Measurements from ENCODE around the gene UROS. TPM values are rescaled to one million over a fixed set of nuclear protein-coding genes. Genes with fewer than 3 reads are reported as not detected.

UROS gene
- total RNA-seq, 4 donors from 2014 or later, result 22.7 to 48.2 (median 27.3) TPM

DNA sequence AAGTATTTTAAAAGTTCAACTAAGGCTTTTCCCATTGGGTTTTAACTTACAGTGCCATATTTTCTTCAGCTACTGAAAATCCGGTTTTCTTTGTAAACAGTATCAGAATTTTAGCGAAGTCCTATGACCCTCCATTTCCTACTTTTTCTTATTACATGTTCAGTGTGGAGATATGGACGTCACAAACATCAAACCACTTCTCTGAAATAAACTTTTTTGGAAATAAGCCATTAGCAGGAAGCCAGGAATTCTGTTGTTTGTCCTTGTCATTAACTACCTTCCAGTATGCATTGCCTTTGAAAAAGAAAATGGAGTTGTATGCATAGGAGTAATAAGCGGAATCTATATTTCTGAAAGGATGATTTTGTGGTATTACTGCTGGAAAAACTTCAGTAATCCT, 56.5 kb downstream of the UROS start:
- no peak overlapping the region for H3K27ac ChIP-seq
- H3K36me3 ChIP-seq, result peaks cover 35% of the 10 kb centered on the region
- 89% methylated on average over 4 of the region's 4 CpGs for WGBS
- no peaks in the 10 kb centered on the region for H3K4me1 ChIP-seq
- no peak for DNase-seq (ENCODE audit: low spot score in 2 of 2)
- H3K9me3 ChIP-seq, result no peaks in the 10 kb centered on the region
- no peaks in the 10 kb centered on the region for H3K27me3 ChIP-seq
- TF ChIP-seq POLR2AphosphoS5 (IDR thresholded peaks at IDR 0.05) (no peak), EP300 (IDR thresholded peaks at IDR 0.05) (no peak), POLR2A (IDR thresholded peaks at IDR 0.05) (no peak)
- TF ChIP-seq, protein P1, sequence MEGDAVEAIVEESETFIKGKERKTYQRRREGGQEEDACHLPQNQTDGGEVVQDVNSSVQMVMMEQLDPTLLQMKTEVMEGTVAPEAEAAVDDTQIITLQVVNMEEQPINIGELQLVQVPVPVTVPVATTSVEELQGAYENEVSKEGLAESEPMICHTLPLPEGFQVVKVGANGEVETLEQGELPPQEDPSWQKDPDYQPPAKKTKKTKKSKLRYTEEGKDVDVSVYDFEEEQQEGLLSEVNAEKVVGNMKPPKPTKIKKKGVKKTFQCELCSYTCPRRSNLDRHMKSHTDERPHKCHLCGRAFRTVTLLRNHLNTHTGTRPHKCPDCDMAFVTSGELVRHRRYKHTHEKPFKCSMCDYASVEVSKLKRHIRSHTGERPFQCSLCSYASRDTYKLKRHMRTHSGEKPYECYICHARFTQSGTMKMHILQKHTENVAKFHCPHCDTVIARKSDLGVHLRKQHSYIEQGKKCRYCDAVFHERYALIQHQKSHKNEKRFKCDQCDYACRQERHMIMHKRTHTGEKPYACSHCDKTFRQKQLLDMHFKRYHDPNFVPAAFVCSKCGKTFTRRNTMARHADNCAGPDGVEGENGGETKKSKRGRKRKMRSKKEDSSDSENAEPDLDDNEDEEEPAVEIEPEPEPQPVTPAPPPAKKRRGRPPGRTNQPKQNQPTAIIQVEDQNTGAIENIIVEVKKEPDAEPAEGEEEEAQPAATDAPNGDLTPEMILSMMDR (IDR thresholded peaks at IDR 0.05), result no peak
- no peak overlapping the region for H3K4me3 ChIP-seq

DNA sequence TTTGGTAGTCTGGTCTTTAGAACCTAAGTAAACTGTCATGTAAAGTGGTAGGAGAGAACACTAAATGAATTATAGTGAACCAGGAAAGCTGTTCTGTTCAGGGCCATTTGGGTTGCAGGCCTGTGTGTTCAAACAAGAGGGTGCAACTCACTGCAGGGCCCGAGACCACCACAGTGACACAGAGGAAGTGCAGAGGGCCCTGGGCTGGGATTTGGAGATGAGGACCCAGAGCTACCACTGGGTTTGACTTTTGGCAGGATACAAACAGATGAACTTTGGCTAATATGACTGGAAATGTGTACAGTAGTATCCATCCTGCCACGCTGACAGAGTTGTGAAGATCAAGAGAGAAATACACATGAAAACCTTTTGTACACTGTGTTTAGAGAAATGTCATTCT, 57.2 kb downstream of the UROS start:
- TF ChIP-seq POLR2AphosphoS5 (IDR thresholded peaks at IDR 0.05), result no peak
- no peak for TF ChIP-seq EP300 (IDR thresholded peaks at IDR 0.05)
- no peak for TF ChIP-seq POLR2A (IDR thresholded peaks at IDR 0.05)
- TF ChIP-seq, protein P1 (IDR thresholded peaks at IDR 0.05), result no peak
- H3K4me3 ChIP-seq, result no peak overlapping the region
- no peak for DNase-seq (ENCODE audit: low spot score in 2 of 2)
- no peaks in the 10 kb centered on the region for H3K9me3 ChIP-seq
- H3K4me1 ChIP-seq, result no peaks in the 10 kb centered on the region
- H3K27me3 ChIP-seq, result no peaks in the 10 kb centered on the region
- no peak overlapping the region for H3K27ac ChIP-seq
- WGBS, result 92% methylated on average over 2 of the region's 2 CpGs
- H3K36me3 ChIP-seq, result peaks cover 37% of the 10 kb centered on the region

GRCh38 chr10:125762692-125763648, 60.1 kb downstream of the UROS start:
- peaks cover 57% of the 10 kb centered on the region for H3K36me3 ChIP-seq
- H3K27ac ChIP-seq, result no peak overlapping the region

DNA sequence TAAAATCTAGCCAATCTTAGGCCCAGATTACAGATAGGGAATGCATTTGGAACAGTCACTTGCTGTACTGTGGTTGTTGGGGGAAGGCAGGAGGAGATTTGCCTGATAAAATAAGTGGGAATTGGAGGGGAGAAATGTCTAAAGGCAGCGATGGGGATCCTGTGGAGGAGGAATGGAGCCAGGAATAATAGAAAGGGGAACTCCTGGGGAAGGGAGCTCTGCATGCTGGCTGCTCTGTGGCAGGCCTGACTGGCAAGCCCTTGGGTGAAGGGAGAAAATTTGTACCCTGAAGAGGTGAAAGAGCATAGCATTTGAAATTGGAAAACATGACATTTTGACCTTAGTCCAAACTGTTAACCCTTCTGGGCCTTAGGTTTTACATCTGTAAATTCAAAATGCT, 61.1 kb downstream of the UROS start:
- H3K27me3 ChIP-seq, result no peaks in the 10 kb centered on the region
- TF ChIP-seq POLR2A (IDR thresholded peaks at IDR 0.05) (no peak), POLR2AphosphoS5 (IDR thresholded peaks at IDR 0.05) (no peak), EP300 (IDR thresholded peaks at IDR 0.05) (no peak)
- TF ChIP-seq, protein P1 (IDR thresholded peaks at IDR 0.05), result no peak
- no peak for DNase-seq (ENCODE audit: low spot score in 2 of 2)
- H3K27ac ChIP-seq, result no peak overlapping the region
- H3K36me3 ChIP-seq, result peaks cover 65% of the 10 kb centered on the region
- no peaks in the 10 kb centered on the region for H3K4me1 ChIP-seq
- no peak overlapping the region for H3K4me3 ChIP-seq
- no peaks in the 10 kb centered on the region for H3K9me3 ChIP-seq
- 51% methylated on average over 1 of the region's 1 CpG for WGBS

More at GRCh38 chr10:125762692-125763648, 60.1 kb downstream of the UROS start:
- 91% methylated on average over 24 of the region's 24 CpGs for WGBS
- TF ChIP-seq POLR2AphosphoS5 (IDR thresholded peaks at IDR 0.05) (no peak), POLR2A (IDR thresholded peaks at IDR 0.05) (no peak), EP300 (IDR thresholded peaks at IDR 0.05) (no peak)
- TF ChIP-seq, protein P1 (IDR thresholded peaks at IDR 0.05), result no peak
- no peaks in the 10 kb centered on the region for H3K27me3 ChIP-seq
- DNase-seq (ENCODE audit: low spot score in 2 of 2), result no peak
- H3K4me3 ChIP-seq, result no peak overlapping the region
- H3K9me3 ChIP-seq, result no peaks in the 10 kb centered on the region
- no peaks in the 10 kb centered on the region for H3K4me1 ChIP-seq

DNA sequence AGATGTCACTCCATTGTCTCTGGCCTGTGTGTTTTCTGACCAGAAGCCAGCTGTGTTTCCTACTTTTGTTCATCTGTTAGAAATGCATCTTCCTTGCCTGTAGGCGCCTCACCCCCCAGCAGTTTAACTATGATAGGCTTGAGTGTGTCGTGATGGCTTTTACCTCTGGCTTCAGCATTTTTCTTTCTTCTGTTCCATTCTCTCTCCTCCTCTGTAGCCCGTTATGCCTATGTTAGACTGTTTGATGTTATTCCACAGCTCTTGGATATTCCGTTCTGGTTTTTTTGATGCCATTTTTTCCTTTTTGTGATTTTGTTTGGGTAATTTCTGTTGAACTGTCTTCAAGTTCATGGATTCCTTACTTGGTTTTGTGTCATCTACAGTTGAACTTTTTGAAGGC, 65.3 kb downstream of the UROS start:
- TF ChIP-seq, protein P1 (IDR thresholded peaks at IDR 0.05), result no peak
- no peak for TF ChIP-seq POLR2AphosphoS5 (IDR thresholded peaks at IDR 0.05)
- TF ChIP-seq EP300 (IDR thresholded peaks at IDR 0.05), result no peak
- no peak for TF ChIP-seq POLR2A (IDR thresholded peaks at IDR 0.05)
- Histone ChIP-seq H3K27ac (no peak overlapping the region), H3K4me1 (no peaks in the 10 kb centered on the region), H3K9me3 (no peaks in the 10 kb centered on the region), H3K27me3 (no peaks in the 10 kb centered on the region), H3K4me3 (no peak overlapping the region), H3K36me3 (peaks cover 74% of the 10 kb centered on the region)
- WGBS, result 98% methylated on average over 4 of the region's 4 CpGs
- DNase-seq (ENCODE audit: low spot score in 2 of 2), result no peak

All from suprapubic skin (tissue), 4 donors.